NCI-H345 (cell line): ENCODE data around the gene CCDC88C.

Experiments used
- DNase-seq: peaks from one replicate; lab custom pipeline; 2025; lab: John Stamatoyannopoulos, UW

Gene CCDC88C

DNA sequence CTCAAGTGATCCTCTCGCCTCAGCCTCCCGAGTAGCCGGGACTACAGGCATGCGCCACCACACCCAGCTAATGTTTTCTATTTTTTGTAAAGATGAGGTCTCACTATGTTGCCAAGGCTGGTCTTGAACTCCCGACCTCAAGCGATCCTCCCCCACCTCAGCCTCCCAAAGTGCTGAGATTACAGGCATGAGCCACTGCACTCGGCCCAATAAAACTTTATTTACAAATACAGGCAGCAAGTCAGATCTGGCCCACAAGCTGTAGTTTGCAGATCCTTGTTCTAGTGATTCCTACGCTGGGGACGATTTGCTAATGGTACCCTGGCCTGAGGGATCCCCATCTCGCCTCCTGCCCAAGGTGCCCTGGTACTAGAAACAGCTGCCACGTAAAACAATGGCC is 74.6 kb downstream of the CCDC88C start:
- no peak for DNase-seq

DNA sequence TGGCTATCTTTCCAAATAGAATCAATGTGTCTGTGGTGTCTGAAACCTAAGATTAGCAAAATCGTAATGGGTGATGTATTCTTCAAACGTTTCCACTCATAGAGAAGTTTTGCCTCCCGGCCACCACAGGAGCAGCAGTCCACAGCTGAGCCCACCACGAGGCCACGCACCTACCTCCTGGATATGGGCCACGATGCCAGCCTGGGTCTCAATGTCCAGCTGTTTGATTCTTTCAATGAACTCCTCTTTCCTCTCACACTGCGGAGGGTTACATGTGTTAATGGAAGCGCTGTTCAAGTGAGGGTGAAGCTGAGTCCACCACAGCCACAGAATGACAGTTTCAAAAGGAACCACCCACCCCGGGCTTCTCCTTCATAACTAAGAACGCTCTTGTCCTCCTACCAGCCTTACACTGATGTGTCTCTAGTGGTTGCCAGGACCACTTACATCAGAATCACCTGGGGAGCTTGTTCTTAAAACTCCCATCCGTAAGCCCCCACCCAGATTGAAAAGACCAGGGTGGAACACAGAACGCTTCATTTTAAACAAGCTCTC is 75.3 kb downstream of the CCDC88C start:
- DNase-seq, result no peak

DNA sequence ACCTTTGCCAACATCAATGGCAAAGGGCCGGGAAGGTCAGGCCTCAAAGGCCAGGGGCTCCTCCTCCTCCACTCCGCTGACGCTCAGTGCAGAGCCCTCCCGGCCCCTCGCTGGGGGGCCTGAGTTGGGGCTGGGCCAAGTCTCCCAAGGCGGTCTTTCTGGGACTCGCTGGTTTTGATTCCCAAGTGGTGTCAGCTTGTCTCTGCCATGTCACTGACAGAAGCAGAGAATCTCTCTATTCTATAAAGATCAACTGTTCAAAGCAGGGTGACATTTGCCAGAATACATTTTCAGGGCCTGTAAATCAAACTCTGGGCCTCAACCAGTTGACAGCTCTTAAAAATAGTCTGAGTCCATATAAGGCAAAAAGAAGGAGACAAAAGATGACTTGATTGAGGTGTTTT is 75.9 kb downstream of the CCDC88C start:
- DNase-seq, result no peak

GRCh38 chr14:91341334-91341733 is 76.3 kb downstream of the CCDC88C start:
- no peak for DNase-seq

DNA sequence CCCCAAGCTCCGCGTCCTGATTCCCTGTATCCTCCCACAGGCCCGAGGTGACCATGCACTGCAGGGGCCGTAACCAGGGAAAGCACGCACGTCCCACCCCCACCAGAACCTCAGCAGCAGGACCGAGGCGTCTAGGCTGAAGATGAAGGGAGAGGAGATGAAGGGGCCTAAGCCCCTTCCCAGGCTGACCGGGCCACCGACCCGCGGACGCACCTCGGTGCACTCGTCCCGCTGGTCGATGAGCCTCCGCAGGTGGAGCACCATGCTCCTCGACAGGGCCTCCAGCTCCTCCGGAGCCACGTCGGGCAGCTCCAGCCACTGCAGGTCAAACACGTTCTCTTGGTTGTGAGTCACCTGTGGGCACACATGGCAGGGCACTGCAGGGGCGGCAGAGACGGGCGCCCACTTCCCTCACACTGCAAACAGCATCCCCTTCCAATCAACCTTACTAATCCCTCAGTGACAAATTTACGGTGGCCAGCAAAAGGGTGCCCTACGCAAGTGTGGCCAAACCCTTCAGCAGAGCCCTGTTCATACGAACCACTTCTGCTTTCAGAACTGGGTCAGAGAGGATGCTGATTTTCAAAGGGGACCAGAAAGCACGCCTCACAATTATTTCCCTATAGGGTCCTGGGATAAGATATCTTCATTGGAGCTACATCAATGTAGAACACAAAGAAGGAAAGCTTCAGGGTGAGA is 77.8 kb downstream of the CCDC88C start:
- DNase-seq, result no peak

- DNase-seq, result no peak
Measured at GRCh38 chr14:91339076-91339475, 78.5 kb downstream of the CCDC88C start.

GRCh38 chr14:91338379-91338778 is 79.2 kb downstream of the CCDC88C start:
- DNase-seq, result no peak

DNA sequence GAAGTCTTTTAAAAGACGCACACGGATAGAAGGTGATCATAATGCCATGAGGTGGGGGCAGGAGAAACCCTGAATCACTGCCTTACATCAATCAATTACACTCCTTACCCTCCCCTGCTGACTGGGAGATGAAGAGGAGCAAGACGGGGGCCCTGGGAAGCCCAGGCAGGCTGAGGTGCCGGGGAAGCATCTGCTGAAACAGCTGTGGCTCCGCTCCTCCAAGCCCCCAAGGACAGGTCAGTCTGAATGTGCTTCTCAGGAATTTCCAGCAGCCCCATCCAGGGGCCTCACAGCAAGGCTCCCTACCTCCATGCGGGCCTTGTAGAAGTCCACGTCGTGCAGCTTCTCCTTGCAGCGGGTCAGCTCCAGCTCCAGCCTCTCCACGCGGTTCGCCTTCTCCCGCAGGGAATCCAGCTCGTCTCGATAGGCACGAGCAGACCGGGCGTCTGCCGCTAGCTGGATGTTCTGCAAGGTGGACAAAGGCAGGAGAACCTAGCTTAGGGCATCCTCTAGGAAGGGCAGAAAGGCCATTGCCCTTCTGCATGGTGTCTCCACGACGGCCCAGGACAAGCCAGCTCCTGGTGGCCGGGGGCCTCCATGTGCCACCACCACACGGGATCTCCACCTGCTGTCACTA is 79.8 kb downstream of the CCDC88C start:
- DNase-seq, result no peak

GRCh38 chr14:91336093-91336450 is 81.5 kb downstream of the CCDC88C start:
- DNase-seq, result no peak

DNA sequence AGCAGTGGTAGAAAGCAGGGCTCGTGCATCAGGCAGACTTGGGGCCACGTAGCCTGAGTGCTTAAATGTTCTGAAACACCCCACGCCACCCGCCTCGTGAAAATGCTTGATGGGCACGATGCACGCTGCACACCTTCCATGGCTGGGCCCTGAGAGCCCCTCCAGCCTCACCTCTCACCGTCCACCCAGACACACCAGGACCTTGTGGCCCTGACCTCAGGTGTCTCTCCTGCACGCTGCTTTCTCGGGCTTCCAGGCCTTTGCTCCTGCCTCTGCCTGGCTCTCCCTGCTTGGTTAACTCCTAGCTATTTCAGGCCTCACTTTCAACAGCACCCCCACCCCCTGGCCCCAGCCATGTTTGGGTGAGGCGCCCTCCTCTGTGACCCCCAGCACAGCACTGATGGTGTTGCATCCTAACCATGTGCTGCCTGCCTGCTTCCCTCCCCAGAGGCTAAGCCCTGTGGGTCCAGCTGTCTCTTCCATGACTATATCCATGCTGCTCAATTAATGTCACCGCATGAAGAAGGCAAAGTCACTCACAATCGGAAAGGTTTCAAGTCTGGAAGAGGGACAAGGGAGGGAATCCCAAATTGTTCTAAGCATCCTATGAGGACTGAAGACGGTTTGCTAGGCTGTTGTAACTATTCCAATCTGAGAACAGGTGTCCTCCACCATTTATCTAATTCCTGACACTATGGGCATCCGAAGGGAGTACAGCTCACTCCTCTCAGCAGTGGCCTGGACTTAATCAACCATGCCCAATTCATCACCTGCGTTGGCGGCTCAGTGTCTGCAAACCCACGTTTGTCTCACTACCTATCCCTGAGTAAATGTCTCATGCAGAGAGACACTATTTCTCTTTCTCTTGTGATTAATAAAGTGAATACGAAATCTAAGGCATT is 82.2 kb downstream of the CCDC88C start:
- DNase-seq, result no peak

DNA sequence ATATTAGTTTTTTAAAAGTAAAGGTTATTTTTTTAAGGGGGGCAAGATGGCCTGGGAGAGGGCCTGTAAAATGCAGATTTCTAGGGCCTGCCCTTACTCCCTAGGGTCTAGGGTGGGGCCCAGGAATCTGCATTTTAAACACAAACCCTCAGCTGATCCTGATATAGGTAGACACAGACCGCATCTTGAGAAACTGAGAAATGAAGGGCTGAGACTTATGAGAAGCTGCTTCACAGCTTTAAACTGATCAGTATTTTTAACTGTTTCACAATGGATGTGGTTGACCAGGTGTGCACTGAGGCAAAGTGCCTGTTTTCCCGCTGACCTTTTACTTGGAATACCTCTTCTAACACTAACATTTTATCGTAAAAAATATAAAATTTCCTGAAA is 84.0 kb downstream of the CCDC88C start:
- no peak for DNase-seq

DNA sequence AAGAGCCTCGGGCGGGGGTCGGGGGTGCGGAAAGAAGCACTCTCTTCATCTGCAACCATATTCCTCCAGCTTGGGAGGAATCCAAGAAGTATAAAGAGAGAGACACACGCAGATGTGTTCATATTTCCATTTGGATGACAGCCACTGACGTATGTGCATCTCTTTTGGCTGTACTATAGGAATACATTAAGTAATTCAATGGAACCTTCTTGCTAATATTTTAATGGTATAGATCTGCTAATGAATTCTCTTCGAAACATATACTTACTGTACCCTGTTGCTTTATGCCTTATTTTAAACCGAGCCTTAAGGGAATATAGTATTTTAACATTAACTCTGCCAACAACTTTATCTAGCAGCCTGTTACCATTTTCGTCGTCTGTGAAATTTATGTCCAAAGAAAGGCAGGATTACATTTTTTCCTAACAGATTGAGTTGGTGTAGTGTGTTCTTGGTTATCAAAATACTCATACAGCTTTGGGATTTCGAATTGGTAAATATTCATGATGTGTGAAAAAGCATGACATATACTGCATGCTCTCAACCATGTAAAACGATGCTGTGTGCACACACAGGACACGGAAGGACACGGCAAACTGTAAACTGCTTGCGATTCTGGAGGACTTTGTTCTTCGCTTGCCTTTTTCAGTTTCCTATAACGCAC is 84.5 kb downstream of the CCDC88C start:
- no peak for DNase-seq

DNA sequence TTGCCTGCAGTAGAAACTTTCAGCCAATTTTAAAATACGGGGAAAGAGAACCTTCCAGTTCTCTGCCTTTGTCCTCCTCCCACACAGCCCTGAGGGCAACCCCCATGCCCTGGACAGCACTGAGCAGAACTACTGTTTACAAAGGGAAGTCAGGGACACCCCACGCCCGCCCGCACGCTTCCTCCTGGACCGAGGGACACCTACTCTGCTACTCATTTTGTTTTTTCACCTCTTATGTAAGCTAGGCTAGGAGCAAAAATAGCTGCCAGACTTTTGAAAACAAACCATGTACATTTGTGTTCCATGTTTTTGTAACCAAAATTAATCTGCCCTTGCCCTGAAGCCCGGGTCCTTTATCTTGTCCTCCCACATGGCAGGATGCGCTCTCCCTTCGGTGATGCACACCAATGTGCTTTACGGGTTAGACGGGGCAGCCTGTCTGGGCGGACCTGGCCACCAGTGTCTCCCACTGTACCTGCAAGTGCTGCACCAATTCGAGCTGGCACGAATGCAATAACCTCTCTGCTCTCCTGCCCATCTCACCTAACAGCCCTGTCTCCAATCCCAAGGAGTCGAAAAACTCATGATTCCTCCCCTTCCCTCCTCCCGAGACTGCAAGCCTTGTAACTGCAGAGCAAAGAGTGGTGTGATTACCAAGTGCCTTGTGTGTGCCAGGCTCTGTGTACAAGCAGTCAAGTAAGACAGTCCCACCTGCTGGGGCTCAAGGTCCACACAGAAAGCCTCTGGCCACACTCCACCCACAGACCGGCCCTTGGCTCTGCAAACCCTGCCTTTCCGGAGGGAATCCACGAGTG is 85.2 kb downstream of the CCDC88C start:
- DNase-seq, result no peak

DNA sequence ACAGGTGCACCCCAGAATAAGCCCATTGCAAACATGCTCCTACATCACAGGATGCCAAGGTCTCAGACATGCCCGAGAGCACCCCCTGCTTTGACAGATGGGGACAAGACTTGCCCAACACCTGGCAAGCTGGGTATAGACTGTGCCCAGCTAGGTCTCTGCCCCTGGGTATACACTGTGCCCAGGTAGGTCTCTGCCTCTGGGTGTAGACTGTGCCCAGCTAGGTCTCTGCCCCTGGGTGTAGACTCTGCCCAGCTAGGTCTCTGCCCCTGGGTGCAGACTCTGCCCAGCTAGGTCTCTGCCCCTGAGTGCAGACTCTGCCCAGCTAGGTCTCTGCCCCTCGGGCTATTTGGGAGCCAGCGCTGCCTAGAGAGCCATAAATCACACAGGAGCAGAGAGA is 85.9 kb downstream of the CCDC88C start:
- DNase-seq, result no peak

GRCh38 chr14:91330856-91331255 is 86.8 kb downstream of the CCDC88C start:
- DNase-seq, result no peak

GRCh38 chr14:91330096-91330696 is 87.4 kb downstream of the CCDC88C start:
- no peak for DNase-seq

DNA sequence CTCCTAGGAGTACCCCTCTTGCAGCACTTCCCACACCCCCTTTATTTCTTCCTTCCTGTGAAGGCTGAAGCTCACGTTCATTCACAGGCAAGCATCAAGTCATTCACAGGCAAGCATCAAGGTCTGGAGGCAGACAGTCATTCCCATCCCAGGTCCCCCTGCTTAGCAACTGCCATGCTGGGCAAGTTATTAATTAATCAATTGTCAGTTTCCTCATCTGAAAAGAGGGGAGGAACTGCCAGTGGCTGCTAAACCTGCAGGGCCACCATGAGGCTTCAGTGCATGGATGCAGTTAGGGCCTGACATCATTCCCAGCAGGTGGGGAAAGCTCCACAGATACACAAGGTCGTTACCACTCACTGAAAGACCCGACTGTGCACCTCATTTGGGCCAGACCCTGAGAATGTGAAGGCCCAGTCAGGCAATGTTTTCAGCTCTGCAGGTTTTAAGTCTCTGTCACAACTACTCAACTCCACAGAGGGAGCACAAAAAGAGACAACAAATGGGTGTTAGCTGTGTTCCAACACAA is 88.1 kb downstream of the CCDC88C start:
- no peak for DNase-seq

- DNase-seq, result no peak
Measured at GRCh38 chr14:91328313-91329050, 89.1 kb downstream of the CCDC88C start.

DNA sequence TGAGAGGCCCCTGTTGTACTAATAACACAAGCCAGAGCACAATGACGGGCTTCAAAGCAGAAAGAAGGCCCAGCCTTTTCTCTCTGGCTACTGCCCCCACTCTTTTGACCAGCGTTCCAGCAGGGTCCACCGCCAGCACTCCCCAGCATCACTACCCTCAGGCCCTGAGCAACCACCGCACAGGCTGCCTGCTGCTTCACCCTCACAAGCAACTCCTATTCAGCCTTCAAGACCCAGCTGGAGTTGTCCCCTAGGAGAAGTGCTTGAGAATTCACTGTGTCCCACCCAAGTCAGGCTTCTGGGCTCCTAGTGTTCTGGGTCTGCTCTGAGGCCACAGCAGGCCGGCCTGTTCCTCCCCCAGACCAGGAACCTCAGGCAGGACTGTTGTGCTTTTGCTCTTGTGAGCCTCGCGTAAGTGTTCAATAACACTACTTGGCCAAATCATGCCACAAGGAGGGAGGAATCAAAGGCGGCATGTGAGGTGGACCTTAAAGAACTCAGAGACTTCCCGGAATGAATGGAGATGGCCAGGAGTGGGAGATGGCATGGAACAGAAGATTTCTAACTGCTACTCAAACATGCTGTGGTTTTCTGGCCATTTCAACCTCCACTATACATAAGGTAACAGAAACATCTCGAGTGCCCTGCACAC is 89.8 kb downstream of the CCDC88C start:
- DNase-seq, result no peak

GRCh38 chr14:91327250-91327595 is 90.4 kb downstream of the CCDC88C start:
- DNase-seq, result no peak
